NK-92 (cell line): ENCODE measurements around the gene ACTR6.
"Not testable (repeated sequence)": the region's sequence is repeated elsewhere in the genome, so short reads cannot be mapped to it uniquely, and the experiment has no call there.

Experiments
- DNase-seq: peaks from one replicate; lab custom pipeline; 2025; ENCODE audit not compliant: unreplicated experiment; lab: John Stamatoyannopoulos, UW

The ACTR6 gene

GRCh38 chr12:100219328-100220109 is 18.9 kb downstream of the ACTR6 start:
- DNase-seq = no peak

- DNase-seq = no peak
Observed at GRCh38 chr12:100221523-100221922, 20.9 kb downstream of the ACTR6 start.

- not testable (repeated sequence) for DNase-seq
Observed at GRCh38 chr12:100222173-100222572, 21.6 kb downstream of the ACTR6 start.

- DNase-seq = no peak
Observed at GRCh38 chr12:100225491-100225890, 24.9 kb downstream of the ACTR6 start.

DNA sequence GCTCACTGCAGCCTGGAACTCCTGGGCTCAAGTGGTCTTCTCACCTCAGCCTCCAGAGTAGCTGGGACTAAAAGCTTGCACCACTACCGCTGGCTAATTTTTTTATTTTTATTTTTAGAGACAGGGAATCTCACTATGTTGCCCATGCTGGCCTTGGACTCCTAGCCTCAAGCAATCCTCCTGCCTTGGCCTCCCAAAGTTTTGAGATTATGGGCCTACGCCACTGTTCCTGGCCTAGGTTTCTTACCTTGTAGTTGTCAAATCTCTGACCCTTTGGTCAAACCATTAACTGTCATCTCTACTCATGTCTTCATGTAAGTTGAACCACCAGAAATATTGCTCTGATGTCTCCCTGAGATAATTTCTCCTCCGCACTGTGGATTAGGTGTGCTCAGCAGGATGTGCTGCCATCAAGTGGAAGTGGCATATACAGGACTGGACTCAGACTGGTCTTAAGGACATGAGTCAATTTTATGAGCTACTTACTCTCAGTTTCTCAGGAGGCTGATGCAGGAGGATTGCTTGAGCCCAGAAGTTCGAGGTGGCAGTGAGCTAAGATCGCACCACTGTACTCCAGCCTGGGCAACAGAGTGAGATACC is 28.5 kb downstream of the ACTR6 start:
- DNase-seq = no peak

DNA sequence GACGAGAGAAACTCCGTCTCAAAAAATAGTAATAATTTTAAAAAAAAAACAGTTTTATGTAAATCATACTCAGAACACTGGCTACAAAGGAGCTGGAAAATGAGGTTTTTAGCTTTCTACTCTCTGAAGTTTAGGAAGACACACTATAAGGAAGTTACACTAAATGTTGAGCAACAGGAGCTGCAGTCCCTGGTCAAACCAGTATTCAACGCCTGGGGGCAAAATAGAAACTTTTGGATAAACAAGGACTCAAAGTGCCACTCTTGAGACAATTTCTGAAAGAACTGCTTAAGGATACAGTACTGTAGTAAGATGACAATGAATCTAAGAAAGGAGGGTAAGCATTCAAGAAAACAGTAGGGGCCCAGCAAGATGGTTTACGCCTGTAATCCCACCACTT is 29.3 kb downstream of the ACTR6 start:
- no peak for DNase-seq

GRCh38 chr12:100231873-100232272 is 31.3 kb downstream of the ACTR6 start:
- DNase-seq = not testable (repeated sequence)

GRCh38 chr12:100234166-100234565 is 33.6 kb downstream of the ACTR6 start:
- DNase-seq = no peak

DNA sequence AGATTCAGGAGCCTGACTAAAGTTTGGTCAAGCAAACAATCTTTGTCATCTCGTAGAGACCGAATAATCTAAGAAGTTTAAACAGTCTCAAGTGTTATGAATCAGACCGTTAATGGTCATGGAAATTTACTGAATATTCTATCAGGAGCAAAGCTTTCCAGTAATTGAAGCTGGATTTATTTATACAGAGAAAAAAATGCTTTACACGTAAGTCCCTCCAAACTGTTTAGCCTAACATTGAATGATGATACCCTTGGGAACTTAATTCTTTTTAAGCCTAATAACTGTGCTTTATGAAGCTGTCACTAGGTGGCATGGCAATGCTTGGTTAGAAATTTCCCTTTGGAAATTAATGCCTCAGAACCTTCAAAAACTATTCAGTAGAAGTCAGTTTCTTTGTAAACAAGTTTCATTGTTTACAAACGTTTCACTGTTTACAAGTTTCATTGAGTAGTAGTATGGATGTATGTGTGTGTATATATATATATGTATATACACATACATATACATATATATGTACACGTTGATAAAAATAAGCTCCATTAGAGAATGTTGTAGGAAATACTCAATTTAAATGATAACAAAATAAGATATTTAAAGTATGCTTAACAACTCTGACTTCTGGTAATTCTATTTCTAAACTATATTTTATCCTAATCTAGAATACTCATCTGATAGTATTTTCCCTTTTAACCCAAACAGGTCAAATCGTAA is 34.1 kb downstream of the ACTR6 start:
- no peak for DNase-seq

- no peak for DNase-seq
Observed at GRCh38 chr12:100238801-100239200, 38.2 kb downstream of the ACTR6 start.

DNA sequence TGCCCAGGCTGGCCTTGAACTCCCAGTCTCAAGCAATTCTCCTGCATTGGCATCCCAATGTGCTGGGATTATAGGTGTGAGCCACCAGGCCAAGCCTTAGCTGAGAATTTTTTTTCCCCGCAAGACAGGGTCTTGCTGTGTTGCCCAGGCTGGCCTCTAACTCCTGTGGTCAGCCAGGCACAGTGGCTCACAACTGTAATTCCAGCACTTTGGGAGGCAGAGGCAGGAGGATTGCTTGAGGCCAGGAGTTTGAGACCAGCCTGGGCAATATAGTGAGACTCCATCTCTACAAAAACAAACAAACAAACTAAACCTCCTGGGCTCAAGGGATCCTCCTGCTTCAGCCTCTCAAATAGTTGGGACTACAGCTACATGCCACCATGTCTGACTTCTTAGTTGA is 39.0 kb downstream of the ACTR6 start:
- no peak for DNase-seq

- no peak for DNase-seq
Observed at GRCh38 chr12:100243137-100243536, 42.5 kb downstream of the ACTR6 start.

- DNase-seq = no peak
Observed at GRCh38 chr12:100247765-100248164, 47.1 kb downstream of the ACTR6 start.

DNA sequence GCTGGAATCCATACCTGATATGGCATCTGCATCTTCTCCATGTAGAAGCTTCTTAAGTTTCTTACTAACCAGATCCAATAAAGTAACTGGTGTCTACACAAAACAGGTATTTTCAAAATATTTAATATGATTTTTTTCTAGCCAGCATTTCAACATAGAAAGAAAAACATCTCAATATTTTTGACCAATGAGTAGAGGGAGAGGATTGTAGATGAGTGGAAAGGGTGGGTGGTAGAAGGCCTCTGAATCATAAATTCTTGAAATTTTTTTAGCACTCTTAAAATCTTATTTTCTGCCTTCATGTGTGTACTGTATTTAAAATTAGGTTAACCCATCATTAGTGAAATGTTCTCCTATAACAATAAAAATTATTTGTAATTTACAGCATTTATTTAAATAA is 48.3 kb downstream of the ACTR6 start:
- DNase-seq = no peak

GRCh38 chr12:100249941-100250340 is 49.3 kb downstream of the ACTR6 start:
- no peak for DNase-seq

DNA sequence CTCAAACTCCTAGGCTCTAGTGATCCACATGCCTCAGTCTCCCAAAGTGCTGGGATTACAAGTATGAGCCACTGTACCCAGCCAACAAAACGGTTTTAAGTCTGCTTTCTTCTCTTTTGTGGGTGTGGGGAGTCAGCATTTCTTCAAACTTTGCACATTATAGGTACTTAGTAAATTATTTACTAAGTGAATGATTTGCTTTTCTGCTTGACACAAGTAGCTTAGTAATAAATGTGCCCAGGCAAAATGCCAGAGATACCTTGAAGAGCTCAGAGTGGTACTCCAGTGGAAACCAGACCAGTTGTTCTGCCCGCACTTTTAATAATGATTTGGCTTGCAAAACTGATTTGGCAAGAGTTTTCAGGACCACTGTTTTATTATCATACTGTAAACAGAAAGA is 51.3 kb downstream of the ACTR6 start:
- no peak for DNase-seq

- no peak for DNase-seq
Observed at GRCh38 chr12:100253437-100253836, 52.8 kb downstream of the ACTR6 start.

DNA sequence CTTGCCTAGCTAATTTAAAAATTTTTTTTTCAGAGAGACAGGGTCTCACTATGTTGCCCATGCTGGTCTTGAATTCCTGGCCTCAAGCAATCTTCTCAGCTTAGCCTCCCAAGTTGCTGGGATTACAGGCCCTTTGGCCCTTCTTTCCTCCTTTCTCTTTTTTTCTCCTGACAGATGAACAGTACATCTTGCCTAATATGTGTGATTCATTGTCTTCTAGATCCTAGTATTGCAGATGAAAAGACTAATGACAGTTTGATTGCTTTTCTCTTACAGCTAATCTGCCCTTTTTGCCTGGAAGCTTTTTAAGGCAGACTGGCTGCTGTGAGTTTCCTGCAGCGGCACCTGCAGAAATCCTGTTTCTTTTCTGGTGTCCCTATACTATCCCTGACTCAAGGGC is 54.3 kb downstream of the ACTR6 start:
- DNase-seq = no peak

GRCh38 chr12:100258127-100258526 is 57.5 kb downstream of the ACTR6 start:
- no peak for DNase-seq

DNA sequence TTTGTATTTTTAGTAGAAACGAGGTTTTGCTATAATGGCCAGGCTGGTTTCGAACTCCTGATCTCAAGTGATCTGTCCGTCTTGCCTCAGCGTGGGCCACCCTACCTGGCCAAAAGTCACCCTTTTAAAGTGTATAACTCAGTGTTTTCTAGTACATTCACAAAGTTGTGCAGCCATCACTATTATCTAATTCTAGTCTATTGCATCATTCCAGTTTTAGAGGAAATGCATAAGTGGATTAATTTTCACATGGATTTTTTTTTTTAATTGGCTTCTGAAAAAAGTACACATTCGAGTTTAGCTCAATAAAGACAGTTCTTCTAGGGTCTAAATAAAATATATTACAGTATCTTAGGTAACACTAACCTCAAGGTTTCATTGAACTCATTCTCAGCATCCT is 62.5 kb downstream of the ACTR6 start:
- no peak for DNase-seq

GRCh38 chr12:100265107-100265506 is 64.5 kb downstream of the ACTR6 start:
- DNase-seq = not testable (repeated sequence)
